Right atrium auricular region (tissue), 2 donors: ENCODE data around the gene REM2. TPM values are rescaled to one million over a fixed set of nuclear protein-coding genes. Genes with fewer than 3 reads are reported as not detected.

ENCODE experiments used
- DNase-seq: peaks from one replicate; pipeline ENCODE4 v3.0.0-alpha.2; 2019; ENCODE audit warnings: low spot score
- H3K27ac ChIP-seq, 2 donors: fragments of 200-600 bp; sonication (generic); 1 replicate in 1 of 2; 2 replicates in 1 of 2; pipeline ENCODE4 v1.5.1; 2016 to 2019
- H3K27me3 ChIP-seq, 2 donors: fragments of 200-600 bp; sonication (generic); one replicate each; pipeline versions ENCODE4 v1.5.1 to v1.6.0; 2017 to 2019
- H3K36me3 ChIP-seq: fragments of 200-600 bp; sonication (generic); one replicate; pipeline ENCODE4 v1.5.1; 2016
- H3K4me1 ChIP-seq, 2 donors: fragments of 200-600 bp; sonication (generic); one replicate each; pipeline versions ENCODE4 v1.5.1 to v1.6.0; 2017 to 2019
- H3K4me3 ChIP-seq, 2 donors: fragments of 200-600 bp; sonication (generic); 1 replicate in 1 of 2; 2 replicates in 1 of 2; pipeline ENCODE4 v1.5.1; 2017 to 2019; ENCODE audit warnings: mild to moderate bottlenecking in 1 of 2, moderate library complexity in 1 of 2
- H3K9me3 ChIP-seq, 2 donors: fragments of 200-600 bp; sonication (generic); one replicate each; pipeline ENCODE4 v1.5.1; 2019
- CTCF ChIP-seq, 2 donors: fragments of 200-600 bp; sonication (generic); IDR thresholded peaks; one replicate each; pipeline ENCODE4 v1.5.1; 2019; ENCODE audit warnings: antibody characterized with exemption in 2 of 2
- total RNA-seq, 2 donors: library from RNA; depleted of rRNA; stranded (reverse); fragments of >200 nt; gene quantifications; one replicate each; pipeline ENCODE4 v1.1.0, GENCODE V29; 2016

REM2 gene
- total RNA-seq, 2 donors from 2014 or later = not detected

GRCh38 chr14:22887990-22888378, 5.0 kb downstream of the REM2 start:
- TF ChIP-seq CTCF (IDR thresholded peaks at IDR 0.05) = no peak
- Histone ChIP-seq H3K27me3 (no peaks in the 10 kb centered on the region), H3K36me3 (no peaks in the 10 kb centered on the region), H3K27ac (no peak overlapping the region), H3K4me1 (peaks cover 0 to 19% of the 10 kb centered on the region in 2 donors), H3K9me3 (no peaks in the 10 kb centered on the region), H3K4me3 (no peak overlapping the region)
- DNase-seq = no peak

GRCh38 chr14:22888662-22889061, 5.6 kb downstream of the REM2 start:
- no peaks in the 10 kb centered on the region for H3K36me3 ChIP-seq
- H3K27me3 ChIP-seq = no peaks in the 10 kb centered on the region
- peaks cover 0 to 16% of the 10 kb centered on the region in 2 donors for H3K4me1 ChIP-seq
- no peak overlapping the region for H3K27ac ChIP-seq
- DNase-seq = no peak
- no peaks in the 10 kb centered on the region for H3K9me3 ChIP-seq
- H3K4me3 ChIP-seq = no peak overlapping the region
- TF ChIP-seq CTCF (IDR thresholded peaks at IDR 0.05) = no peak

- peaks cover 0 to 16% of the 10 kb centered on the region in 2 donors for H3K4me1 ChIP-seq
- DNase-seq = no peak
- TF ChIP-seq CTCF (IDR thresholded peaks at IDR 0.05) = no peak
- no peak overlapping the region for H3K4me3 ChIP-seq
- H3K9me3 ChIP-seq = no peaks in the 10 kb centered on the region
- H3K27me3 ChIP-seq = no peaks in the 10 kb centered on the region
- no peak overlapping the region for H3K27ac ChIP-seq
- H3K36me3 ChIP-seq = no peaks in the 10 kb centered on the region
Measured at GRCh38 chr14:22890416-22890815, 7.4 kb downstream of the REM2 start.

GRCh38 chr14:22892488-22892887, 9.5 kb downstream of the REM2 start:
- Histone ChIP-seq H3K4me1 (peaks cover 0 to 4% of the 10 kb centered on the region in 2 donors), H3K36me3 (no peaks in the 10 kb centered on the region), H3K27me3 (no peaks in the 10 kb centered on the region), H3K4me3 (no peak overlapping the region), H3K27ac (no peak overlapping the region), H3K9me3 (no peaks in the 10 kb centered on the region)
- no peak for DNase-seq
- TF ChIP-seq CTCF (IDR thresholded peaks at IDR 0.05) = no peak

- TF ChIP-seq CTCF (IDR thresholded peaks at IDR 0.05) = no peak
- Histone ChIP-seq H3K27me3 (no peaks in the 10 kb centered on the region), H3K27ac (no peak overlapping the region), H3K4me3 (no peak overlapping the region), H3K36me3 (no peaks in the 10 kb centered on the region), H3K4me1 (peaks cover 0 to 3% of the 10 kb centered on the region in 2 donors), H3K9me3 (no peaks in the 10 kb centered on the region)
- no peak for DNase-seq
Measured at GRCh38 chr14:22893706-22894105, 10.7 kb downstream of the REM2 start.

GRCh38 chr14:22895402-22895801, 12.4 kb downstream of the REM2 start:
- no peak for DNase-seq
- Histone ChIP-seq H3K4me3 (no peak overlapping the region), H3K27ac (no peak overlapping the region), H3K36me3 (peaks cover under 1% of the 10 kb centered on the region), H3K27me3 (no peaks in the 10 kb centered on the region), H3K4me1 (peaks cover 0 to 12% of the 10 kb centered on the region in 2 donors), H3K9me3 (no peaks in the 10 kb centered on the region)
- no peak for TF ChIP-seq CTCF (IDR thresholded peaks at IDR 0.05)
